ENCODE results near the gene RDX.
"Not testable (repeated sequence)": the region's sequence is repeated elsewhere in the genome, so short reads cannot be mapped to it uniquely, and the experiment has no call there.

RDX gene

DNA sequence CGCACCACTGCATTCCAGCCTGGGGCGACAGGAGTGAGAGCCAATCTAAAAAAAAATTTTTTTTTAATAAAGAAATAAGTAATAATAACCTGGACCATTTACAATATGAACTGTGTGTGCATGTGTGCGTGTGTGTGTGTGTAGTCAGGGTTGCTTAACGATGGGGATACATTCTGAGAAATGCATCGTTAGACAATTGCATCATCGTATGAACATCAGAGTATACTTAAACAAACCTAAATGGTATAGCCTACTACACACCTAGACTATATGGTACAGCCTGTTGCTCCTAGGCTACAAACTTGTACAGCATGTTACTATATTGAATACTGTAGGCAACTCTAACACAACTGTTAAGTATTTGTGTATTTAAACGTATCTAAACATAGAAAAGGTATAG, 26.4 kb downstream of the RDX start:
- no peak for DNase-seq

DNA sequence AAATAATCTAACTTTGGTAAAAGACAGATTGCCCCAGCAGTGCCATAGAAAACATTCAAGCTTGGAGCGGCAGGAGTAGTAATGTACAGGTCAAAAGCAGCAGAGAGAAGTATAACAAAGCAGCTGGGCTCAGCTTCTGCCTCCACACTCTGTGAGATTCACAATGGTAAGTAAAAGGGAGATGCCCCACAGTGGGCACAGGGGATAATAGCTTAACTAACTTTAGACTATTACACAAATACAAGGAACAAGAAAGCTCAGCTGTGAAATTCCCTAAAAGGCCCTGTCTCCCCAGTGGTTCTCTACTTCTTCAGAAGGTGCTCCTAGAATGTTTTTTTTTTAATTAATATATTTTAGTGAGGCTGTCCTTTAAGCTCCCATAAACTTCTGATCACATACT, 28.0 kb downstream of the RDX start:
- DNase-seq: no peak

DNA sequence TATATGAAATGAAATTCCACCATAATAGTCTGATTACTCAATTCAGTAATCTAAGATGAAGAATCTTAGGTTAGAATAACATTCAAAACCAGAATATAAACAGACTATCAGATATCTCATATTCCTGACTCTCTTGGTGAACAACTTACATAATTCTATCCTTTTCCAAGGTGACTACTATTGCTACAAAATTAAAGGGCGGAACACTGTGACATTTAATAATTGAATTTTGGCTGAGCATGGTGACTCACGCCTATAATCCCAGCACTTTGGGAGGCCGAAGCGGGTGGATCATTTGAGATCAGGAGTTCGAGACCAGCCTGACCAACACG, 34.4 kb downstream of the RDX start:
- no peak for DNase-seq

DNA sequence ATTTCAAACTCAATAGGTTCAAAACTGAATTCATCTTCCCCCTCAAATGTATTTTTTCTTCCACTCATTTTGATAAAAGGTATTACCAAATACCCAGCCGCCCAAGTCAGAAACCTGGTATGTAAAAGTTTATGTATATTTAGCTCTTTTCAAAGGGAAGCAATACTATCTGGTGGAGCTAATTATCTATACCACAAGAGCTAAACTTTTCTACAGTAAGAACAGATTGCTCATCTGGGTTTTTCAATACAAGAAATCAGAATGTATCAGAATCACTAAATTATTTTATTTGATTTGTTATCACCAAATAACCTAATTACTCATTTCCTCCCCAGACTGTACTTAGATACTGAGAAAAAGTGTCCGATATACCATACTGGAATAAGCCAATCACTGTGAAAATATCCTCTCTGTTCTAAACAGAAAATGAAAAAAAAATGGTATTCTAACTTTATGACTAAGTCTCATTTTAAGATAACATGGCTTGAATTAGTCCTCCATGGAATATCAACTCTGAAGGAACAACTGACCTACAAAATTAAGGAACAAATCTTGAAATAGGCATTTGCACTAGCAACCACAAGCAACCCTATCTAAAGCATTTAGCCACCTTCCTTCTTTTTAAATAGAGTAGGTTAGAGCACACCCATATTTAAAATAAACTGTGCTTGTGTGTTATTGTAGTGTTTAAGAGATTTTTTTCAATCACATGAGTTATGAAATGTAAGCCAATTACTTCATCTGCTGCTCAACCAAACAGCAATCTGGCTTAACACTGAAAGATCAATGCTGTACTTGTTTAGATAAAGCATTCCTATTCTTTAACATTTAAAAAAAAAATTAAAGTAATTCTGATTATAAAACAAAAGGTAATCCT, 35.0 kb downstream of the RDX start:
- no peak for DNase-seq

DNA sequence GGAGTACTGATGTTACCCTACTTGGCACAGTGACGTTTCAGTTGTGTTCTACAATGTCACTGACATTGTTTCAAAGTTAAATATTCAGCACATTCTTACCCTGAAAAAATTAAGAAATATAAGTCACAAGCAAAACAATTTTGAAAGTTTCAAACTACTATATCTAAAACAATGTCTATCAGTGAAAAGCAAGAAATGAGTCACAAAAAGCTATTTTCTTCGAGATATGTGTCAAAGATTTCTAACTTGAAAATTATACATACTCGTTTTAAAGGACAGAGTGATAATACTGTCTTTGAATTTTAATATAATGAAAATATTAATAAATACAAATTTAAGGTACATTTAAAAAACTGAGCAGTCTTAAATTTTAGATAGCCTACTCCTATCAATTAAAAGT, 42.9 kb downstream of the RDX start:
- no peak for DNase-seq

DNA sequence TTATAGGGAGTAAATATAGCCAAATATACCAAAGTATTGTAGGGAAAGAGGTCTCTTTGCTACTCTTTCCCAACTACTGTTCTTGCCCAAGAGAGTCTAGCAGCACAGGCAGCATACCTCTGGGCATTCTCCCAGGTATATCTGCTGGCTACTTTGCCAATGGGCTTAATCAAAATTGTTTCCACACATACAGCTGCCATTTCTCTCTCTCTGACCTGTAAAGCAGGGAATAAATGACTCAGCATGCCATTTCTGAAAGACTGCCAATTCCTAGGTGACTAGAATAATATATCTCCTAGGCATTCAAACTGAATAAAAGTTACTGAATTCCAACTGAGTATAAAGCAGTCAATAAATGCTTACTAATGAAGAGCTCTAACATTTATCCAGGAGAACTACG, 44.6 kb downstream of the RDX start:
- no peak for DNase-seq

DNA sequence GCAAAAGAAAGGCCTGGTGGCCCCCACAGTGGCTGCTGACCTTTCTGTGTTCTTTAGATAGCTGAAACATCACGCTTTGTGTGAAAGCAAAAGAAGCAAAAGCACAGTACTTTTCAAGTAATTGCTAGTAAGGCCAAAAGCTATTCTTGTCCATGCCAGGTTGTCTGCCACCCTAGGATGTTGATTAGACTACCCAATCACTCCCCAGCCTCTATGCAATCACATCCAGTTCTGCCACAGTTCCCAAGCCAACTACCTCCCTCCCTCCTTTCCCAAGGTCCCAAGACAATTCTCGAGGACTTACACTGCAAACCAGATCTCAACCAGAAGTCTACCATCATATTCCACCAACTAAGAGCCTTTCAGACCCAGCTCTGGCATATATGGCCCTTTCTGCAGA, 46.2 kb downstream of the RDX start:
- no peak for DNase-seq

DNA sequence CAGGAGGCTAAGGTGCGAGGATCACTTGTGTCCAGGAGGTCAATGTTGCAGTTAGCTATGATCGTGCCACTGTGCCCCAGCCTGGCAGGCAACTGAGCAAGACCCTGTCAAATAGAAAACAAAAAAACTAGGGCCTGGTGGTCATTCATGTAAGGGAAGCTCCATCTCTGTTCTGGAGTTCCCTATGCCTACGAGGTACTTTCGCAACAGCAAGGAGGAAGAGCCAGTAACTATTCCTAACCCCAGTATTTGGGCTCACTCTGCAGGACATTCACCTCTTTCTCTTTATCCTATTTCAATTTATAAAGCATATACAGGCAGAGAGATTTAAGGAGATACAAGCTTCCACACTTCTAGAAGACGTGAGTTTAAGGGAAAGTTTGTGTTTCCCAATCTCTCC, 46.6 kb downstream of the RDX start:
- DNase-seq: no peak

DNA sequence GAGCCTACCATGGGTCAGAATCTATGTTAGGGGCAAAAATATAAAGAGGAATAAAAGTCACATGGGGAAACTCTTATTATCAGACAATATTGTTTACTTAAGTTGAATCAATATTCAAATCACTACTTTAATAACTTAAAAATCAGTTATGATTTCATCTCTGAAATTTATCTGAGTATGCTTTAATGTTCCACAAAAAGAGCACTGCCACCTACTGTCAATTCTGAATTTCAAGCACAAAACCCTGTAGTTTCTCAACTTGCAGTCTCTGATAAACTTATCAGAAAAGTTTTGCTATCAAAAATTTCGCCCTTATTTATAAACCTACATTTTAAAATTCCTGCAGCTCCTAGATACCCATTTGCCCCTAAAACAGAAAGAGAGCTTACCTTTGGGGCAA, 47.3 kb downstream of the RDX start:
- DNase-seq: no peak

DNA sequence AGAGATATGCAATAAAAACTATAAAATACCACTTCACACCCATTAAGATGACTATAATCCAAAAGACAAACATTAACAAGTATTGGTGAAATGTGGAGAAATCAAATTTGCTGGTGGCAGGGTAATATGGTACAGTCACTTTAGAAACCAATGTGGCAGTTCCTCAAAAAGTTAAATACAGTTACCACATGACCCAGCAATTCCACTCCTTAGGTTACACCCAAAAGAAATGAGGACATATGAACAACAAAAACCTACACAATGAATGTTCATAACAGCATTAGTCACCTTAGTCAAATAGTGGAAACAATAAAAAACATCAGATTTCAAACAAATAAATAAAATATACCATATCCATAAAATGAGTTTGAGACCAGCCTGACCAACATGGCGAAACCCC, 52.6 kb downstream of the RDX start:
- no peak for DNase-seq

DNA sequence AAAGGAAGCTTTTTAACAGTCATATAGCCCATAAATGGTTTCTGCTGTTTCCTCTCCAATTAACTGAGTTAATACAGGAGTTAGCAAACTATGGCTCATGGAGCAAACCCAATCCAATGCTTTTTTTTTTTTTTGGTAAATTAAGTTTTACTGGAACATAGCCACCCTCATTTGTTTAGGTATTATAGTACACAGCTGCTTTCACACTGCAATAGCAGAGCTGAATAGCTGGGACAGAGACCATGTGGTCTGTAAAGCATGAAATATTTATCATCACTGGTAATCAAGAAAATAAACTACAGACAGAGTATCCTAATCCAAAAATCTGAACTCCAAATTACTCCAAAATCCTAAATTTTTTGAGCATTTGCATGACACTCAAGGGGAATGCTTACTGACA, 53.7 kb downstream of the RDX start:
- DNase-seq: no peak

DNA sequence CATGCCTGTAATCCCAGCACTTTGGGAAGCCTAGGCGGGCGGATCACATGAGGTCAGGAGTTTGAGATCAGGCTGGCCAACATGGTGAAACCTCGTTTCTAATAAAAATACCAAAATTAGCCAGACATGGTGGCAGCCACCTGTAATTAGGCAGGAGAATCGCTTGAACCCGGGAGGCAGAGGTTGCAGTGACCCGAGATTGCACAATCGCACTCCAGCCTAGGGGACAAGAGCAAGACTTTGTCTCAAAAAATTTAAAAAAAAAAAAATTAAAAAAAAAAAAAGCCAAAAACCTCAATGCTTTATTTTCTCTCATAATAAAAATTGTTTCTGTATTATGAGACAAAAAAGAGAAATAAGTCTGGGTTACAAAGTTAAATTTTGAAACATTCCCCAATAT, 54.2 kb downstream of the RDX start:
- DNase-seq: no peak

DNA sequence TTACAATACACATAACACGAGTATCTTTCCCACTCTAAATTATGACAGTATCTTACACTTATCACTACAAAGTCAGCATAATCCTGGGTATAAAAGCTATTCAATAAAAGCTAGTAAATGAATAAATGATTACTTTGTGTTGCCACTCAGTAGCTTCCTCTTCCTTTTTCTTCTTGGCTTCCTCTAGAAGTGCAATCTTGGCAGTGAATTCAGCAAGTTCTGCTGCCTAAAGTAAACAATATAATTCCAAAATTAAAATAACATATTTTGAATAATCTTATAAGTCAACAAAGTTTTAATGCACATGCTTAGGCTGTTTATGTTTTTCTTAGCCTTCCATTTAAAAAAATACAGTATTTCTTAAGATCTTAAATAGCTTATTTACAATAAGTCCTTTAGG, 60.4 kb downstream of the RDX start:
- DNase-seq: no peak

DNA sequence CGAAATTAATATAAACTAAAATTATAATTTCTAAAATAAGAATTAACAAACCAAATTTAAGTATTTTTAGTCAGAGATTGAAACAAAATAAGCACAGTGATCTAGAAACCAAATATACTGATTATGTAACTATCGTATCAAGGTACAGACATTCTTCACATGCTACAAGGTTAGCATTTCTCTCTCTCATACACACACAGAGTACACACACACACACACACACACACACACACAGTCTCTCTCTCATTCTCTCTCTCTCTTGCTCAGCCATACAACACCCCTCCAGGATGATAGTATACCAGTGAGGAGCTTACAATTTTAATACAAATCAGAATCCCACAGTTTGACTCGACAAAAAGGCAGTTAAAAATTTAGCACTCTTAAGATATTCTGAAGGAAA, 66.0 kb downstream of the RDX start:
- DNase-seq: no peak

DNA sequence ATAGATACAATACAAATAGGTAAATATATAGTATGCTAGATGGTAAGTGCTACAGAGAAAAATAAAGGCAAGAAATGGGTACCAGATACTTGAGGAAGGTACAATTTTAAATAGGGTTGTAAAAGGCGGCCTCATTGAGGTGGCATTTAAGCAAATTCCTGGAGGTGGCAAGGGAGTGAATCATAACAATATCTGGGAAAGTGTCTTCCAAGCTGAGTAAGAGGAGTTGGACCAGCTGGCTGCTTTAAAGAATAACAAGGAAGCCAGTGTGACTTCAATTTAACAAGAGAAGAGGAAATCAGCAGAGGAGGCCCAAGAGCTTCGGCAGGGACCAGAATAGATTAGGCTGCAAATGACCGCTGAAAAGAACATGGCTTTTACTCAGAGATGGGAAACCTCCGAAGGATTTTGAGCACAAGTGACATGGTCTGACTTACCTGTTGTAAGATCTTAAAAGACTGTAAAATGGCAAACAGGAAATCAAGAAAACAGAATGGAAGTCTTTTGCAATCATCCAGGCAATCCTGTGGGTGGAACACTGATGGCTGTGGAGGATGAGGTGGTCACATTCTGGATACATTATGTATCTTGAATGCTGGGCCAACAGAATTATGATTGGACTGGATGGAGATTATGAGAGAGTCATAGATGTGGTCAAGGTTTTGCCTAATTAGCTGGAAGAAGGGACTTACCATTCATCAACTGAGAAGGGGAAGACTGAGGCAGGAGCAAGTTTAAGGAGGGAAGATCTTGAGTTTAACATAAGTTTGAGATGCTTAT, 77.2 kb downstream of the RDX start:
- DNase-seq: no peak

DNA sequence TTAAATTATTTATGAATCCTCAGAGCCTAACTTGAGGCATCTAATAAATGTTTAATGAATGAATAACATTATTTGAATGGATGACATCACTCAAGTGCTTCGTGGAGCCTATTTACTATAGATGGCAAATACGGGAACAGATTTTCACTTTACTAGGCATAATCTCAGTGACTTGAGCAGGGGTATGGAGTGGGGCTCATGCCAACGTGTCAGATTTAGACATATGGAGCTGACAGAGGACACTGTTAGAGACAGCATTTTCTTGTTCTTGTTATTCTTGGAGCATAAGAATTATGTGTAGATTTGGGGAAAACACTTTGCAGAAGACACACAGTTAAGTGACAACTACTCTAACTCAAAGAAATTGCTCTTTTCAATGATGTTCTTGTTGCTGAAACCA, 78.5 kb downstream of the RDX start:
- no peak for DNase-seq

DNA sequence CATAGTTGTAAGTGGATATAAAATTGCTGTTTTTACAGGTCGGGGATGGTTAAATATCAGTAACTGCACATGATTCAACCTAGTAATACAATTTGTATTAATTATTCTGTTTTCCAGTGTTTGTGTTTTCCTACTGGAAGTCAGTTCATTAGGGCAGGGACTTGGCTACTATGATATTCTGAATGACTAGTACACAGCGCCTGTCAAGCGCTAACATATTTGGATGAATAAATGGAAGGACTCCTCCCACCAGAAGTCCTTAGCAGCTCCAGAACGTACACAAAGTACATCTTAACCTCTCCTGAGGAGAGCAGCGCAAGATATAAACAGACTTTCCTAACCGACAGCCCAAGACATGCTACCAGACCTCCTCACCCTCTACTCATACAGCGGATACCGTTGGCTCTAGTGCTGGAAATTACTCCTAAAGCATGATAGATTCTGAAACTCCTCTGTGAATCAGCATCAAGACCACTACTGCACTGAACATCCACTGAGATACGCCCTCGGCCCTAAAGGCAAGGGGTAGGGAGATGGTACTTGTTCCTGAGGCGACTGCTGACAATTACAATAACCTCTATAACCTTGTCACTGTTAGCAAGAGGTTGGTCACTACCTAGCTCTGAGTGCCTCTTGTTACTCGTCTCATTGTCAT, 79.1 kb downstream of the RDX start:
- no peak for DNase-seq

DNA sequence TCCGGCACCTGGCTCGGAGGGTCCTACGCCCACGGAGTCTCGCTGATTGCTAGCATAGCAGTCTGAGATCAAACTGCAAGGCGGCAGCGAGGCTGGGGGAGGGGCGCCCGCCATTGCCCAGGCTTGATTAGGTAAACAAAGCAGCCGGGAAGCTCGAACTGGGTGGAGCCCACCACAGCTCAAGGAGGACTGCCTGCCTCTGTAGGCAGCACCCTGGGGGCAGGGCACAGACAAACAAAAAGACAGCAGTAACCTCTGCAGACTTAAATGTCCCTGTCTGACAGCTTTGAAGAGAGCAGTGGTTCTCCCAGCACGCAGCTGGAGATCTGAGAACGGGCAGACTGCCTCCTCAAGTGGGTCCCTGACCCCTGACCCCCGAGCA, 87.1 kb downstream of the RDX start:
- DNase-seq: not testable (repeated sequence)

DNA sequence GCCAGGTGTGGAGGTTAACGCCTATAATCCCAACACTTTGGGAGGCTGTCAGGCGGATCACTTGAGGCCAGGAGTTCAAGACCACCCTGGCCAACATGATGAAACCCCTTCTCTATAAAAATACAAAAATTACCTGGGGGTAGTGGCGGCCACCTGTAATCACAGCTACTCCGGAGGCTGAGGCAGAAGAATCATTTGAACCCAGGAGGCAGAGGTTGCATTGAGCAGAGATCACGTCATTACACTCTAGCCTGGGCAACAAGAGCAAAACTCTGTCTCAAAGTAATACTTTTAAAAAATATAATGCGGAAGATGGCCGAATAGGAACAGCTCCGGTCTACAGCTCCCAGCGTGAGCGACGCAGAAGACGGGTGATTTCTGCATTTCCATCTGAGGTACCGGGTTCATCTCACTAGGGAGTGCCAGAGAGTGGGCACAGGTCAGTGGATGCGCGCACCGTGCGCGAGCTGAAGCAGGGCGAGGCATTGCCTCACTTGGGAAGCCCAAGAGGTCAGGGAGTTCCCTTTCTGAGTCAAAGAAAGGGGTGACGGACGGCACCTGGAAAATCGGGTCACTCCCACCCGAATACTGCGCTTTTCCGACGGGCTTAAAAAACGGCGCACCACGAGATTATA, 87.6 kb downstream of the RDX start:
- DNase-seq: not testable (repeated sequence)

DNA sequence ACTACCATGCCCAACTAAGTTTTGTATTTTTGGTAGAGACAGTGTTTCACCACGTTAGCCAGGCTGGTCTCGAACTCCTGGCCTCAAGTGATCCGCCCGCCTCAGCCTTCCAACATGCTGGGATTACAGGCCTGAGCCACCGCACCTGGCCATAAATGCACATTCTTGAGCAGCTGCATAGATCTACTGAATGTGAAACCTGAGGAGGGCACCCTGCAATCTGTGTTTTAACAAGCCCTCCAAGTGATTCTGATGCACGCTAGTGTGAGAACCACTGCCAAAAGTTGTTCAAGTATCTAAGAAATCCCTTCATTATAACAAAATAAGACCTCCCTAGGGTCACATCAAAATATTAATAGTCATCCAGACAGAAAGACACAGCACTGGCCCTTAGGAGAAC, 89.3 kb downstream of the RDX start:
- no peak for DNase-seq

DNA sequence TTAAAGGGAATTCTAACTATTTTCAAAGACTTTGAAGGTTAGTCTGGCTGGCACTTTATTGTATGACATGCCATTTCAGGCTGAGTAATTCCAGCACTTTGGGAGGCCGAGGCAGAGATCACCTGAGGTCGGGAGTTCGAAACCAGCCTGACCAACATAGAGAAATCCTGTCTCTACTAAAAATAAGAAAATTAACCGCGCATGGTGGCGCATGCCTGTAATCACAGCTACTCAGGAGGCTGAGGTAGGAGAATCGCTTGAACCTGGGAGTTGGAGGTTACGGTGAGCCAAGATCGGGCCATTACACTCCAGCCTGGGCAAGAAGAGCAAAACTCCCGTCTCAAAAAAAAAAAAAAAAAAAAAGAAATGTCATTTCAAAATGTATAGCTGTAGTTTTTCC, 95.6 kb downstream of the RDX start:
- DNase-seq: no peak

DNA sequence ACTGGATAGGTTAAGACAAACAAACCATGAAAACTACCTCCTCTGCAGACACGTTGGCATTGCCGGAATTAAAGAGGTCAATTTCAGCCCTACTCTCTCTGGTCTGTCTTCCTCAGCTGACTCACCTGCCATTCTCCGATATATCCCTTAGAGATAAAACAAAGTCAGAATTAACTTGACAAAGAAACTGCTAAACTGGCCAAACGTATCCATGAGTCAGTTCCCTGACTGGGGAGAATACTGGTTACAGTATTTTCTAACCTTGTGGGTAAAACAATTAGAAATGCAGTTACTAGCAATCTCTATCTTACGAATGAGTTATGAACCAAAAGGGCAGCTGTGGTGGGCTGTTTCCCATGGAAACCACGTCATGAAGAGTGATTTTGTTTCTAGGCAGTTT, 96.2 kb downstream of the RDX start:
- DNase-seq: no peak

DNA sequence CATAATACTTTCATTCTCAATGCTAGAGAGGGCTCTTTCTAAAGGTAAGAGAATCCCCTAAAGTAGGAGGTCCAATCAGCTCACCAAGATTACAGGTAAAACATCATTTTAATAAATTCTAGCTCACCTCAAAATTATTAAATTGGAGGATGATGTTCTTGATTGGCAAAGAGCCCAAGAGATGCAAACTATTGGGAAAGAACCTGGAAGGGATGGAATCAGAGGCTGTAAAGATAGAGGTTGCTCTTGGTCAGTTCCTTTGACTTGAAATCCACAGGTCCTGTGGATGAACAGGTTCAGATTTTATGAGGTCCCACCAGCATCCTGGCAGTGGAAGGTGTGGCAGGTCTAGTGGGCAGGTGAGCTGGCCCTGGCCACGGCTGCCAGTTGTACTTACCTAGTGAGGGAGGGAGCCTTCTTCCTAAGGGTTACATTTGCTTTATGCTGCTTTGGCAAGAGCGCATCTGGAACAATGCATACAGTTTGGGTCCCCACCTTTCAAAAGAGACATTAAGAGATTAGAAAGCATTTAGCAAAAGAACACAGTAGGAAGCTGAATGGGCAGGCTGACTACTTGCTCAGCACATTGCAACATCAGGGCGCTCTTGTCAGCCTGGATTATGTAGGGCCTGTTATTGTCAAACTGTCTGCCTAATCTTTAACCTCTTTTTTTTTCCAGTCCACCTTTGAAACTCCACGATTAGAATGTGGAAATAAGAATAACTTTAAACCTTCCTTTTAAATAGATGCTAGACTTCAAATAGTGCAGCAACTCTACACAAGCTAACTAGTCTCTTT, 97.0 kb downstream of the RDX start:
- DNase-seq: no peak
